Stimulated activated CD8-positive, alpha-beta memory T cell treated with anti-CD3 and anti-CD28 coated beads, Interleukin-4, amount 100 ng/mL, for 4 hours (primary cell): ENCODE measurements around the gene PXK.
"Not testable (repeated sequence)": the region's sequence is repeated elsewhere in the genome, so short reads cannot be mapped to it uniquely, and the experiment has no call there.

Experiments used
- DNase-seq, 2 donors: peaks; one replicate each; pipeline ENCODE4 v3.0.0-alpha.2; 2020; ENCODE audit warnings: low read depth in 2 of 2, low spot score in 1 of 2

Gene PXK

GRCh38 chr3:58332575-58333188 is at the start of gene PXK:
Gene PXK (plus strand): TSS chr3:58332892. CDS start chr3:58332989, 97 bp downstream.
- peak; percentile 34 to 51 for DNase-seq

GRCh38 chr3:58285334-58285733 is 47.4 kb upstream of the PXK start:
- no peak for DNase-seq

GRCh38 chr3:58287354-58287753 is 45.3 kb upstream of the PXK start:
- DNase-seq, result no peak

- no peak for DNase-seq
Observed at GRCh38 chr3:58288011-58288728, 44.5 kb upstream of the PXK start.

GRCh38 chr3:58288964-58289613 is 43.6 kb upstream of the PXK start:
- not testable (repeated sequence) for DNase-seq

GRCh38 chr3:58290446-58290845 is 42.2 kb upstream of the PXK start:
- DNase-seq, result not testable (repeated sequence)

- no peak for DNase-seq
Observed at GRCh38 chr3:58291671-58292338, 40.9 kb upstream of the PXK start.

GRCh38 chr3:58292866-58293265 is 39.8 kb upstream of the PXK start:
- no peak for DNase-seq

GRCh38 chr3:58293516-58293915 is 39.2 kb upstream of the PXK start:
- DNase-seq, result no peak

GRCh38 chr3:58296269-58296668 is 36.4 kb upstream of the PXK start:
- no peak for DNase-seq

- no peak for DNase-seq
Observed at GRCh38 chr3:58296843-58297242, 35.8 kb upstream of the PXK start.

- no peak for DNase-seq
Observed at GRCh38 chr3:58298190-58298589, 34.5 kb upstream of the PXK start.

GRCh38 chr3:58299075-58299474 is 33.6 kb upstream of the PXK start:
- DNase-seq, result no peak

GRCh38 chr3:58299839-58300516 is 32.7 kb upstream of the PXK start:
- DNase-seq, result no peak

- peak; percentile 96 to 99 for DNase-seq
Observed at GRCh38 chr3:58305882-58306711, 26.6 kb upstream of the PXK start, which contains the start of the genes HTD2 and RPP14. Gene HTD2 (plus strand): TSS chr3:58306520. CDS start chr3:58317614, 11,094 bp downstream. Gene RPP14 (plus strand): TSS chr3:58306245. CDS start chr3:58310330, 4,085 bp downstream.

- DNase-seq, result no peak
Observed at GRCh38 chr3:58307639-58308215, 25.0 kb upstream of the PXK start.

GRCh38 chr3:58308728-58309127 is 24.0 kb upstream of the PXK start:
- DNase-seq, result no peak

- DNase-seq, result no peak
Observed at GRCh38 chr3:58317811-58318210, 14.9 kb upstream of the PXK start.

GRCh38 chr3:58321791-58322190 is 10.9 kb upstream of the PXK start:
- no peak for DNase-seq

- no peak for DNase-seq
Observed at GRCh38 chr3:58322793-58323192, 9.9 kb upstream of the PXK start.
